ENCODE data around the gene NCAM1. TPM values are rescaled to one million over a fixed set of nuclear protein-coding genes. Genes with fewer than 3 reads are reported as not detected.
"Not testable (repeated sequence)": the region's sequence is repeated elsewhere in the genome, so short reads cannot be mapped to it uniquely, and the experiment has no call there.

NCAM1 gene
- total and polyA plus RNA-seq, 8 donors, result 1.7 to 45.0 (median 37.6) TPM

DNA sequence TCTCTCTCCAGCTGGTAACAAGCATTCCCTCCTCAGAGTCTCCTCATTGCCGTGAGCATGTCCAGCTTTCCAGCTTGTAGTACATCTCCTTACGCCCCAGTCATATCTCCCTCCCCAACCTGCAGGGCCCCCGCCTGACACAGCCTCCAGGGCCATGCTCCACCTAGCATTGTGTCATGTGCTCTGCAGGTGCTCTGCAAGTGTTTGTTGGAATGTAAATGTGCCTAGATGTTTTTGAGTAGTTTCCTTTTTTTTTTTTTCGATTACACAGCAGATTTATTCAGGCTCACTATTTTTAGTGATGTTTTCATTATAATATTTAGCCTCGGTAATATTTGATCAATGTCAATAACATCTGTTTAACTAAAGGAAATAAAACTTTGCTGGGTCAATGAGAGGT is 82.5 kb downstream of the NCAM1 start:
- H3K27me3 ChIP-seq, result no peaks in the 10 kb centered on the region
- DNase-seq, result no peak
- intact Hi-C loops (cut with DNase I), result no loop called here
- TF ChIP-seq, protein P1, sequence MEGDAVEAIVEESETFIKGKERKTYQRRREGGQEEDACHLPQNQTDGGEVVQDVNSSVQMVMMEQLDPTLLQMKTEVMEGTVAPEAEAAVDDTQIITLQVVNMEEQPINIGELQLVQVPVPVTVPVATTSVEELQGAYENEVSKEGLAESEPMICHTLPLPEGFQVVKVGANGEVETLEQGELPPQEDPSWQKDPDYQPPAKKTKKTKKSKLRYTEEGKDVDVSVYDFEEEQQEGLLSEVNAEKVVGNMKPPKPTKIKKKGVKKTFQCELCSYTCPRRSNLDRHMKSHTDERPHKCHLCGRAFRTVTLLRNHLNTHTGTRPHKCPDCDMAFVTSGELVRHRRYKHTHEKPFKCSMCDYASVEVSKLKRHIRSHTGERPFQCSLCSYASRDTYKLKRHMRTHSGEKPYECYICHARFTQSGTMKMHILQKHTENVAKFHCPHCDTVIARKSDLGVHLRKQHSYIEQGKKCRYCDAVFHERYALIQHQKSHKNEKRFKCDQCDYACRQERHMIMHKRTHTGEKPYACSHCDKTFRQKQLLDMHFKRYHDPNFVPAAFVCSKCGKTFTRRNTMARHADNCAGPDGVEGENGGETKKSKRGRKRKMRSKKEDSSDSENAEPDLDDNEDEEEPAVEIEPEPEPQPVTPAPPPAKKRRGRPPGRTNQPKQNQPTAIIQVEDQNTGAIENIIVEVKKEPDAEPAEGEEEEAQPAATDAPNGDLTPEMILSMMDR (IDR thresholded peaks at IDR 0.05), result no peak
- no peaks in the 10 kb centered on the region for H3K4me1 ChIP-seq
- H3K9me3 ChIP-seq, result no peaks in the 10 kb centered on the region
- no peak overlapping the region for H3K27ac ChIP-seq
- no peaks in the 10 kb centered on the region for H3K36me3 ChIP-seq
- no peak overlapping the region for H3K4me3 ChIP-seq
- no peak for ATAC-seq

DNA sequence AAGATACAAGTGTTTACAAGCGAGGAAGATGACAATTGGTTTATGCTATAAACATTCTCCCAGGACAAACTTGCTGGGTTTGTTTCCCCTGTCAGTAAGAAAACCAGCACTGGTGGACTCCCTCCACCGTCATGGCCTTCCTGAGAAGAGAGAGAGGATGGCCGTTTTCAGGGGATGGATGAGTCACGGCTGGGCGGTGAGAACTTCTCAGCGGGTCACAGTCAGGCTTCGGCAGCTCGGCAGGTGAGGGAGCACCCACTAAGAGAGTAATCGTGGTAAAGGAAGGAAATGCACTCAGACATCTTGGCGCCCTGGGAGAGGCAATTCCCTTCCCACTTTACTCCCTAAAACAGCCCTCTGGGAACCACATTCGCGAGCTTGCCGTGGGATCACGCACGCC is 83.9 kb downstream of the NCAM1 start:
- peaks cover 0 to 2% of the 10 kb centered on the region in 2 donors for H3K9me3 ChIP-seq
- no peak overlapping the region for H3K27ac ChIP-seq
- no peaks in the 10 kb centered on the region for H3K36me3 ChIP-seq
- H3K4me3 ChIP-seq, result no peak overlapping the region
- H3K4me1 ChIP-seq, result no peaks in the 10 kb centered on the region
- TF ChIP-seq, protein P1 (IDR thresholded peaks at IDR 0.05), result no peak
- DNase-seq, result no peak
- no peaks in the 10 kb centered on the region for H3K27me3 ChIP-seq
- no peak for ATAC-seq
- intact Hi-C loops (cut with DNase I), result no loop called here

DNA sequence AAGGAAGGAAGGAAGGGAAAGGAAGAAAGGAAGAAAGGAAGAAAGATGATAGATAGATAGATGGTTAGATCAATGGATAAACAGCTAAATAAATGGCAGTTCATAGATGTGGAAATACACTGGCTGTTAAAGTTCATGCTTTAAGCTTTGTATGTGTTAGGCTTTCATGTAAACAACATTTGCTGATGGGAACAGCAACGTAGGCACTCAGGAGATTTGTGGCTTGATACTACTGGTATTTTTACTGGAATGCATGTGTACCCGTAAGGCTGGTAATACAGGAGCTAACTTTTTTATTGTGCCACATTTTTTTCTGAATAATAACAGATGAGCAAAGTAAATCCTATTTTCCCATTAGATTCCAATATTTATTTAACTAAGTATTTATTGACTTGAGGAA is 85.6 kb downstream of the NCAM1 start:
- DNase-seq (no peak), ATAC-seq (no peak)
- Histone ChIP-seq H3K36me3 (no peaks in the 10 kb centered on the region), H3K4me3 (no peak overlapping the region), H3K9me3 (peaks cover 0 to 6% of the 10 kb centered on the region in 2 donors), H3K27me3 (no peaks in the 10 kb centered on the region), H3K4me1 (no peaks in the 10 kb centered on the region), H3K27ac (no peak overlapping the region)
- TF ChIP-seq, protein P1 (IDR thresholded peaks at IDR 0.05), result no peak
- intact Hi-C loops (cut with DNase I), result no loop called here

DNA sequence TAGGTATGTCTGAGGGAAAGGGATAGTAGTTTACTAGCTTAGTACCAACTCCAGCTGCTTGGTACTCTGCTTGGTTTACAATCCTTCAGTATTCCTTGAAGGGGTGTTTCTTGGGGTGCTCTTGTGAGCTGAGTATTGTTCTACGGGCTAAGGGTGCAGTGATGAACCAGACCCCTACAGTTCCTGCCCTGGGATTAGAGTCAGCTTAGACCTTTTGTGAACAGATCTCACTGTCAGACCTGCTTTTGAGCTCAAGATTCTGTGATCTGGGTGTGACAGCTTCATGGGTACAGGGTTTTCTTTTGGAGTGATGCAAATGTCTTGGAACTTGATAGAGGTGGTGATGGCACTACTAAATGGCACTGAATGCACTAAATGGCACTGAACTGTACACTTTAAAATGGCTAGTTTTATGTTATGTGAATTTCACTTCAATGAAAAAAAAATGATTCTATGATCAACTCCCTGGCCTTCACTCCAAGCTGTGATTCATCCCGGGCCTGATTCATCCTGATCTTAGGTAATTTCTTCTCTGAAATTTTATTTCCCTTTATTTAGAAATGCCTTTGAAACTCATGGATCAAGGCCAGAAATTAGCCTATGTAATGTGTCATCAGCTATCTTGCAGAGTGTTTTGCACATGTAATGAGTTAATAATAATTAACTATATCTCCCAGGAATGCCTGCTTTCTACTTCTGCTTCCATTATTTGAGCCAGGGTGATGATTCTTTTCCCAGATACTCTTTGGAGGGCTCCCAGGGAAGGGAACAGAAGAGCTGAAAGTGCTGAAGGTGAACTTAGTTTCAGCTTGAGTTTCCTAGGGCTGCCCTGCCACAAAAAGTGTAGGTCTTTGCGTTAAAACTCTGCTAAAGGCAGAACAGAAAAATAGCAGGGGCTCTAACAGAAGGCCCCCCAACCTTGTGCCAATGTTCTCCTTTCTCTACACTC is 87.9 kb downstream of the NCAM1 start:
- no peak overlapping the region for H3K27ac ChIP-seq
- H3K27me3 ChIP-seq, result no peaks in the 10 kb centered on the region
- DNase-seq, result no peak
- no peak for ATAC-seq
- no peaks in the 10 kb centered on the region for H3K4me1 ChIP-seq
- no peak overlapping the region for H3K4me3 ChIP-seq
- TF ChIP-seq, protein P1 (IDR thresholded peaks at IDR 0.05), result no peak
- peaks cover 0 to 6% of the 10 kb centered on the region in 2 donors for H3K9me3 ChIP-seq
- no peaks in the 10 kb centered on the region for H3K36me3 ChIP-seq
- intact Hi-C loops (cut with DNase I), result no loop called here

DNA sequence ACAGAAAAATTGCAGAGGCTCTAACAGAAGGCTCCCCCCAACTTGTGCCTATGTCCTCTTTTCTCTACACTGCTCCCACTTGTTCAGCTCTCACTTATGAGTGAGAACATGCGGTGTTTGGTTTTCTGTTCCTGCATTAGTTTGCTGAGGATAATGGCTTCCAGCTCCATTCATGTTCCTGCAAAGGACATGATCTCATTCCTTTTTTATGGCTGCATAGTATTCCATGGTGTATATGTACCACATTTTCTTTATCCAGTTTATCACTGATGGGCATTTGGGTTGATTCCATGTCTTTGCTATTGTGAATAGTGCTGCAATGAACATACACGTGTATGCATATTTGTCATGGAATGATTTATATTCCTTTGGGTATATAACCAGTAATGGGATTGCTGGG is 91.8 kb downstream of the NCAM1 start:
- intact Hi-C loops (cut with DNase I); ATAC-seq; H3K4me3 ChIP-seq; H3K27ac ChIP-seq; H3K27me3 ChIP-seq; H3K36me3 ChIP-seq; H3K9me3 ChIP-seq; DNase-seq; H3K4me1 ChIP-seq: not testable (repeated sequence)
